ENCODE results near the gene PCDHGC5.

- no peak for TF ChIP-seq CTCF (IDR thresholded peaks at IDR 0.05)
- TF ChIP-seq POLR2A (IDR thresholded peaks at IDR 0.05): no peak
These were observed 3.4 kb downstream of the PCDHGC5 start for GRCh38 chr5:141492168-141492885.

All from right lobe of liver (tissue), 4 donors.